C4-2B (cell line): Measurements from ENCODE around the gene HDAC4.

ENCODE experiments used
- H3K27ac ChIP-seq: fragments of 450-650 bp; 2 replicates; pipeline ENCODE4 v1.5.1; 2017
- CTCF ChIP-seq: fragments of 450-650 bp; conservative IDR thresholded peaks from 2 replicates; pipeline ENCODE4 v1.5.1; 2017; ENCODE audit warnings: mild to moderate bottlenecking
- ZFX ChIP-seq: fragments of 450-650 bp; IDR thresholded peaks from 2 replicates; pipeline ENCODE4 v1.6.1; 2017

HDAC4 gene

GRCh38 chr2:239260546-239261327, 140.1 kb downstream of the HDAC4 start:
- TF ChIP-seq ZFX = no peak
- TF ChIP-seq CTCF = no peak
- H3K27ac ChIP-seq = no peak overlapping the region

GRCh38 chr2:239259603-239260298, 141.1 kb downstream of the HDAC4 start:
- TF ChIP-seq CTCF (no peak), ZFX (no peak)
- H3K27ac ChIP-seq = no peak overlapping the region

GRCh38 chr2:239259173-239259572, 141.6 kb downstream of the HDAC4 start:
- H3K27ac ChIP-seq = no peak overlapping the region
- no peak for TF ChIP-seq CTCF
- no peak for TF ChIP-seq ZFX

GRCh38 chr2:239258248-239258647, 142.6 kb downstream of the HDAC4 start:
- TF ChIP-seq CTCF (no peak), ZFX (no peak)
- H3K27ac ChIP-seq = no peak overlapping the region

GRCh38 chr2:239257511-239257937, 143.3 kb downstream of the HDAC4 start:
- no peak overlapping the region for H3K27ac ChIP-seq
- no peak for TF ChIP-seq ZFX
- no peak for TF ChIP-seq CTCF

GRCh38 chr2:239256350-239256743, 144.5 kb downstream of the HDAC4 start:
- no peak for TF ChIP-seq ZFX
- TF ChIP-seq CTCF = no peak
- H3K27ac ChIP-seq = no peak overlapping the region

- no peak overlapping the region for H3K27ac ChIP-seq
These were observed 145.0 kb downstream of the HDAC4 start for GRCh38 chr2:239255628-239256349.

More at GRCh38 chr2:239255628-239256349, 145.0 kb downstream of the HDAC4 start:
- no peak for TF ChIP-seq ZFX
- no peak for TF ChIP-seq CTCF
